CD4-positive, alpha-beta T cell (primary cell): Measurements from ENCODE around the gene LY9. TPM values are rescaled to one million over a fixed set of nuclear protein-coding genes. Genes with fewer than 3 reads are reported as not detected.

Source experiments
- ATAC-seq: fragments of 200-7000 bp; cut with Tn5 transposase; one replicate; pipeline ENCODE4 v1.10.0; 2022; ENCODE audit warnings: mild to moderate bottlenecking; ENCODE audit not compliant: poor library complexity
- CTCF ChIA-PET: fragments of 350-600 bp; sonication (Branson Sonifier 250); formaldehyde crosslinking; loops from one replicate; lab custom pipeline; 2021; ENCODE audit warnings: antibody characterized with exemption, inconsistent platforms; lab: Charles Lee
- POLR2A ChIA-PET: fragments of 350-600 bp; sonication (Branson Sonifier 250); formaldehyde crosslinking; loops from one replicate; lab custom pipeline; 2021; ENCODE audit warnings: antibody characterized with exemption, inconsistent platforms; lab: Charles Lee
- DNase-seq, 14 experiments: peaks; one replicate each; pipeline ENCODE4 v3.0.0-alpha.2; 2013 to 2020; ENCODE audit warnings: mixed read lengths in 2 of 14
- H3K27ac ChIP-seq, 2 donors: one replicate each; pipeline versions ENCODE4 v1.5.1 to v1.7.0; 2013; ENCODE audit warnings: low read length in 2 of 2, low read depth in 1 of 2, mild to moderate bottlenecking in 1 of 2
- H3K27me3 ChIP-seq, 2 experiments: 1 replicate in 1 of 2; 2 replicates in 1 of 2; pipeline versions ENCODE4 v1.6.1 to v1.7.0; 2013; ENCODE audit warnings: low read length in 2 of 2, control low read depth in 1 of 2, mild to moderate bottlenecking in 1 of 2, moderate library complexity in 1 of 2; ENCODE audit not compliant: insufficient read depth in 2 of 2, control insufficient read depth in 1 of 2
- H3K36me3 ChIP-seq: one replicate; pipeline ENCODE4 v1.6.1; 2013; ENCODE audit warnings: low read length, control low read depth; ENCODE audit not compliant: insufficient read depth
- H3K4me1 ChIP-seq: one replicate; pipeline ENCODE4 v1.6.1; 2013; ENCODE audit warnings: low read length, control low read depth; ENCODE audit not compliant: insufficient read depth
- H3K4me3 ChIP-seq: one replicate; pipeline ENCODE4 v1.5.1; 2013; ENCODE audit warnings: mild to moderate bottlenecking, low read length, moderate library complexity
- H3K9me3 ChIP-seq, 2 experiments: 1 replicate in 1 of 2; 2 replicates in 1 of 2; pipeline versions ENCODE4 v1.6.1 to v1.7.0; 2013; ENCODE audit warnings: low read length in 2 of 2, mild to moderate bottlenecking in 2 of 2, control low read depth in 1 of 2, moderate library complexity in 1 of 2; ENCODE audit not compliant: control insufficient read depth in 1 of 2, insufficient read depth in 1 of 2
- H3K27ac Mint-ChIP-seq: one replicate; pipeline ENCODE4 v1.8.0; 2020; ENCODE audit warnings: mixed read lengths
- H3K27me3 Mint-ChIP-seq: one replicate; pipeline ENCODE4 v1.8.0; 2021; ENCODE audit warnings: mixed read lengths
- H3K36me3 Mint-ChIP-seq: one replicate; pipeline ENCODE4 v1.8.0; 2021; ENCODE audit warnings: low read depth, mixed read lengths
- H3K4me1 Mint-ChIP-seq: one replicate; pipeline ENCODE4 v1.8.0; 2021; ENCODE audit warnings: low read depth, mixed read lengths
- H3K4me3 Mint-ChIP-seq: one replicate; pipeline ENCODE4 v1.8.0; 2020; ENCODE audit warnings: mild to moderate bottlenecking, mixed read lengths
- H3K9me3 Mint-ChIP-seq: one replicate; pipeline ENCODE4 v1.8.0; 2020; ENCODE audit warnings: mixed read lengths
- intact Hi-C, 2 experiments: fragments of 100-400 bp; cut with DNase I in 1 of 2; cut with micrococcal nuclease in 1 of 2; formaldehyde crosslinking; loops; one replicate each; pipeline versions ENCODE4 v1.15.1 to v1.9.0; 2023 to 2025; cut with DNase I, micrococcal nuclease
- total RNA-seq, 174 experiments: library from RNA in 2 of 174; stranded (reverse) in 2 of 174; gene quantifications; one replicate each; pipeline ENCODE4 v1.2.3 and lab custom pipeline; 2021 to 2026
- TF ChIP-seq, protein P1 (sequence below): fragments of 200-600 bp; IDR thresholded peaks from one replicate; pipeline ENCODE4 v1.8.0; 2022; ENCODE audit warnings: antibody characterized with exemption, mild to moderate bottlenecking

LY9 gene
- total RNA-seq, 2 experiments from 2014 or later: 124 TPM

DNA sequence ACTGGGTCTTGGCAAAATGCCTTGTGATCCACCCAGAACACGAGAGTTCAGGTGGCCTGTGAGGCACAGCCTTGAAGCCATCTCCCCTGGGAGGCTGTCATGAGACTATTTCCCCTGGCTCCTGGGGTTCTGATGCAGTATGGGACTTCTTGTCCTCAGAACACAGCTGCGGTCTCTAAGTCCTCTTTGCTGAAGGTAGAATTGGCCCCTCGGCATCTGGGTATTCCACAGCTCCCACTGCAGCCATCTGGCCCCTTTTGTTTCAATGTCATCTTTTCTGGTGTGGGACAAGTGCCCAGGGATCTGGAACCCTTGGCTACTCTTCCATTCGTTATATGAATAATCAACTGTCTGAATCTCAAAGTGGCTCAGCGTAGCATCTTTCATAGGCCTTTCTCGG is 17.0 kb upstream of the LY9 start:
- Histone ChIP-seq H3K36me3 (no peaks in the 10 kb centered on the region), H3K4me3 (no peak overlapping the region), H3K27ac (no peak overlapping the region), H3K27me3 (no peaks in the 10 kb centered on the region), H3K9me3 (no peaks in the 10 kb centered on the region), H3K4me1 (peaks cover 33% of the 10 kb centered on the region)
- CTCF ChIA-PET: interaction anchor here (0.9 to 2.1 kb wide), 5 partner anchors 19 to 58 kb away, joined by 3 to 14 read pairs (median 4); no protein-coding TSS in a partner anchor
- ATAC-seq: no peak
- TF ChIP-seq, protein P1, sequence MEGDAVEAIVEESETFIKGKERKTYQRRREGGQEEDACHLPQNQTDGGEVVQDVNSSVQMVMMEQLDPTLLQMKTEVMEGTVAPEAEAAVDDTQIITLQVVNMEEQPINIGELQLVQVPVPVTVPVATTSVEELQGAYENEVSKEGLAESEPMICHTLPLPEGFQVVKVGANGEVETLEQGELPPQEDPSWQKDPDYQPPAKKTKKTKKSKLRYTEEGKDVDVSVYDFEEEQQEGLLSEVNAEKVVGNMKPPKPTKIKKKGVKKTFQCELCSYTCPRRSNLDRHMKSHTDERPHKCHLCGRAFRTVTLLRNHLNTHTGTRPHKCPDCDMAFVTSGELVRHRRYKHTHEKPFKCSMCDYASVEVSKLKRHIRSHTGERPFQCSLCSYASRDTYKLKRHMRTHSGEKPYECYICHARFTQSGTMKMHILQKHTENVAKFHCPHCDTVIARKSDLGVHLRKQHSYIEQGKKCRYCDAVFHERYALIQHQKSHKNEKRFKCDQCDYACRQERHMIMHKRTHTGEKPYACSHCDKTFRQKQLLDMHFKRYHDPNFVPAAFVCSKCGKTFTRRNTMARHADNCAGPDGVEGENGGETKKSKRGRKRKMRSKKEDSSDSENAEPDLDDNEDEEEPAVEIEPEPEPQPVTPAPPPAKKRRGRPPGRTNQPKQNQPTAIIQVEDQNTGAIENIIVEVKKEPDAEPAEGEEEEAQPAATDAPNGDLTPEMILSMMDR: no peak
- intact Hi-C loops: loop anchor here in 1 of 2 experiments (5.0 kb wide), 3 partner anchors 33 to 173 kb away; partner anchors contain the start of gene ITLN2
- no peaks in the 10 kb centered on the region for H3K9me3 Mint-ChIP-seq
- no peaks in the 10 kb centered on the region for H3K36me3 Mint-ChIP-seq
- no peak overlapping the region for H3K4me3 Mint-ChIP-seq
- peaks cover 31% of the 10 kb centered on the region for H3K4me1 Mint-ChIP-seq
- POLR2A ChIA-PET: interaction anchor here (0.9 to 2.4 kb wide), 2 partner anchors 10 to 17 kb away, joined by 4 to 12 read pairs; partner anchors contain the start of gene LY9
- DNase-seq: no peak
- H3K27ac Mint-ChIP-seq: no peak overlapping the region
- H3K27me3 Mint-ChIP-seq: no peaks in the 10 kb centered on the region

GRCh38 chr1:160779626-160780397 is 16.2 kb upstream of the LY9 start:
- CTCF ChIA-PET: interaction anchor here (0.6 to 2.1 kb wide), 16 partner anchors 10 to 314 kb away, joined by 3 to 14 read pairs (median 3); partner anchors contain the start of gene ARHGAP30

DNA sequence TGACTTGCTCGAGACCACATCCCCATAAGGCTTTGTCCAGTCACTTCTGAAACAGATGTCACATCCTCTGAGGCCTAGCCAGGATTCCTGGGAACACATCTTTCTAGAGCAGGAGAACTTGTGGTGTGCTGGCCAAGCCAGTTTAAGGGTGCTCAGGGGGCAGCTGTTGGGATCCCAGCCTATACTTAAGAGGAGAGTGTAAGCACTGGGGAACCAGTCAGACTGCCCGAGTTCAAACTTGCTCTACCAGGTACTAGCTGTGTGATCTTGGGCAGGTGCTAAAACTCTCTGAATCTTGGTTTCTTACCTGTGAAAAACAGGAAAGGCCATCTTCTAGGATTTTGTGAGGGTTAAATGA is 15.6 kb upstream of the LY9 start:
- Histone ChIP-seq H3K36me3 (no peaks in the 10 kb centered on the region), H3K9me3 (no peaks in the 10 kb centered on the region), H3K4me3 (no peak overlapping the region), H3K4me1 (peaks cover 29% of the 10 kb centered on the region), H3K27me3 (no peaks in the 10 kb centered on the region), H3K27ac (no peak overlapping the region)
- intact Hi-C loops: no loop called here
- H3K4me1 Mint-ChIP-seq: peaks cover 25% of the 10 kb centered on the region
- H3K27ac Mint-ChIP-seq: no peak overlapping the region
- DNase-seq (no peak), ATAC-seq (no peak)
- H3K9me3 Mint-ChIP-seq: no peaks in the 10 kb centered on the region
- no peak overlapping the region for H3K4me3 Mint-ChIP-seq
- H3K27me3 Mint-ChIP-seq: no peaks in the 10 kb centered on the region
- ChIA-PET CTCF (interaction anchor here (0.8 to 2.1 kb wide), 11 partner anchors 10 to 289 kb away, joined by 3 to 14 read pairs (median 3); partner anchors contain the start of gene ARHGAP30), POLR2A (interaction anchor here (2.4 kb wide), 1 partner anchor 16 kb away, joined by 12 read pairs; the partner anchor contains the start of gene LY9)
- no peaks in the 10 kb centered on the region for H3K36me3 Mint-ChIP-seq
- TF ChIP-seq, protein P1: no peak

More at GRCh38 chr1:160779626-160780397, 16.2 kb upstream of the LY9 start:
- Histone ChIP-seq H3K9me3 (no peaks in the 10 kb centered on the region), H3K36me3 (no peaks in the 10 kb centered on the region), H3K4me3 (no peak overlapping the region), H3K27ac (no peak overlapping the region), H3K4me1 (peaks cover 33% of the 10 kb centered on the region), H3K27me3 (no peaks in the 10 kb centered on the region)
- POLR2A ChIA-PET: interaction anchor here (0.9 to 2.4 kb wide), 2 partner anchors 11 to 16 kb away, joined by 4 to 12 read pairs; partner anchors contain the start of gene LY9
- no peaks in the 10 kb centered on the region for H3K9me3 Mint-ChIP-seq
- no peak overlapping the region for H3K4me3 Mint-ChIP-seq
- DNase-seq: peak in 9 of 14 experiments; percentile 21 to 68 (median 33)
- H3K36me3 Mint-ChIP-seq: no peaks in the 10 kb centered on the region
- TF ChIP-seq, protein P1: peak; percentile 62
- ATAC-seq: peak; percentile 40
- no peaks in the 10 kb centered on the region for H3K27me3 Mint-ChIP-seq
- intact Hi-C loops: loop anchor here in 1 of 2 experiments (5.0 kb wide), 3 partner anchors 32 to 172 kb away; partner anchors contain the start of gene ITLN2
- peaks cover 29% of the 10 kb centered on the region for H3K4me1 Mint-ChIP-seq
- H3K27ac Mint-ChIP-seq: no peak overlapping the region
